ENCODE data around the gene SPTLC1. TPM values are rescaled to one million over a fixed set of nuclear protein-coding genes. Genes with fewer than 3 reads are reported as not detected.
"Not testable (repeated sequence)": the region's sequence is repeated elsewhere in the genome, so short reads cannot be mapped to it uniquely, and the experiment has no call there.

The SPTLC1 gene
- total RNA-seq, 1 donor from 2014 or later: 26.1 TPM

GRCh38 chr9:92043002-92043401 lies 72.2 kb downstream of the SPTLC1 start:
- intact Hi-C loops (cut with DNase I): no loop called here
- no peak for DNase-seq (ENCODE audit: low spot score)

DNA sequence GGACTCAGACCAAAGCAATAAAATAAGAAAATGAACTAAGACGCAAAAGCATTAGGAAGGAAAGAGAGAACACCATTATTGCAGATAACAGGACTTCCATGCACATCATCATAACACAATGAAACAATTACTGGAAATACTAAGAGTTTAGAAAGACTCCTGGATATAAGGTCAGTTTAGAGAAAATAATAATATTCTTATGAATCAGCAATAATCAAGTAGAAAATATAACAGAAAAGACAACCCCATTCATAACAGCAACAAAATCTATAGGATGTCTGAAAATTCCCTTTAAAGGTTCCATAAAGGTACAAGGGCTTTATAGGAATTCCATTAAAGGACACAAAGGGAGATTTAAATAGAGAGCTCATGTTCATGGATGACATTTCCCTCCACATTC lies 73.0 kb downstream of the SPTLC1 start:
- intact Hi-C loops (cut with DNase I): no loop called here
- DNase-seq (ENCODE audit: low spot score): no peak

DNA sequence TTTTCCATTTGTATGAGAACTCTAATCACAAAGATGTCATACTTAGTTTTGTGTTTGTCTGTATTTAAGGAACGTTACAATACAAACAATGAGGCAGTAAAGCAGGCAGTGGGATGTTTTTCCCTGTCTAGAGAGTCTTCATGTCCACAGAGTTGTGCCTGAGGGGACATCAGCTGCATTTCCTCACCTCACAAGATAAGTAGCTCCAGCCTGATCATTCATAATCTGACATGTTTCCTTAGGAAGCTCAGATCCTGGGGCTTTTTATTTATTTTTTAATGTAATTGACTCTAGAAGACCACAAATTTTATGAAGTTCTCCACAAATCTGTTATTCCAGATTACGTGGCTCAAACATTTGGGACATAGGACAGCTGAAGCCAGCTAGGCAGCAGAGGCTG lies 78.5 kb downstream of the SPTLC1 start:
- DNase-seq (ENCODE audit: low spot score): no peak
- intact Hi-C loops (cut with DNase I): no loop called here

DNA sequence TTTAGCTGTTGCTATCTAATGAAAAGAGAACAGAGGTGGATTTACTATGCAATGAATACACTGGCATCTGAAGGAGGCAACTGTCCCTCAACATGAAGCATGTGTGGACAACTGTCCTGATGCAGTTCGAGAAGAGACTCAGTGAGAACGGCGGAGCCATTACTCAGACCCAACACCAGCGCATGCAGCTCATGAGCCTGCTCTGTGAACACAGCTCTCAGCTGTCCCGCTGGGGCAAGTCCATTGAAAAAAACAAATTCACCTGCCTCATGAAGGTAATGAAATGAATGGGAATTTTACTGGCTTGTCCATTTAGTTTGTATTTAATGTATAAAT lies 78.8 kb downstream of the SPTLC1 start:
- DNase-seq (ENCODE audit: low spot score): no peak
- intact Hi-C loops (cut with DNase I): no loop called here

- DNase-seq (ENCODE audit: low spot score): no peak
- intact Hi-C loops (cut with DNase I): no loop called here
These were observed 79.4 kb downstream of the SPTLC1 start for GRCh38 chr9:92035687-92036410.

GRCh38 chr9:92035146-92035545 lies 80.1 kb downstream of the SPTLC1 start:
- intact Hi-C loops (cut with DNase I): no loop called here
- no peak for DNase-seq (ENCODE audit: low spot score)

- no peak for DNase-seq (ENCODE audit: low spot score)
- intact Hi-C loops (cut with DNase I): no loop called here
These were observed 81.2 kb downstream of the SPTLC1 start for GRCh38 chr9:92033991-92034390.

- intact Hi-C loops (cut with DNase I): no loop called here
- DNase-seq (ENCODE audit: low spot score): no peak
These were observed 81.9 kb downstream of the SPTLC1 start for GRCh38 chr9:92033307-92033706.

DNA sequence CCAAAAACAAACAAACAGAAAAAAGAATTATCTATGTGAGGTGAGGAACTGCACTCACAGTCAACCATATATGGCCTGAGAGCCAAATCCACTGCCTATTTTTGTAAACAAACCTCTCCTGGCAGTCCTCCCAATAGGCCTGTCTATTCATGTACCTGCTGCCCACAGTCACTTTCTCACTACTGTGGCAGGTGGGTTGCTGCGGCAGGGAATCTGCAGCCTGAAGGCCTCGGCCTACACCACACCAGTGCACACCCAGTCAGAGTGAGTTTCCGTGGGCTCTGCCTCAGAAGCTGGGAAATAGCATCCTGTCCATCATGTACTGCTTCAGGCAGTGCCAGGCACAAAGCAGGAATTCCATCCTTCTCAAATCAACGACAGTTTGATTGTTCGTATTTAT lies 82.3 kb downstream of the SPTLC1 start:
- intact Hi-C loops (cut with DNase I): no loop called here
- no peak for DNase-seq (ENCODE audit: low spot score)

DNA sequence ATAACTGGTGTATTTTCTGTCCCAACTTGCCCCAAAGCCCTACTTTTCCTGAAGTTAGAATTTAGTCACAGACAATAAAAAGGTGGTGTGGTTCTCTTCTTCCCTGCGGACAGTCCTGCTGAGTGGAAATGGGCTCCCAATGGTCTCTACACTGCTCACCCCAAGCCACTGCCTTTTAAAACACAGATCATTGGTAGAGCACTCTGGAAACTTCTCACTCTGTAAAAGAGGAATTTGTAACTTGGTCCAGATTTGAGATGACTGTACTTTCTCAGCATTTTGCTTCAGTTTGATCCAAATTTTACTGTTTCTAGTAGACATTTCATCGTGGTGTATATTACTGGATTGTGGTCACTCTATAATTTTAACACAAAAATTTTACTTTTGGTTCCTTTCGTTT lies 84.8 kb downstream of the SPTLC1 start:
- no peak for DNase-seq (ENCODE audit: low spot score)
- intact Hi-C loops (cut with DNase I): no loop called here

DNA sequence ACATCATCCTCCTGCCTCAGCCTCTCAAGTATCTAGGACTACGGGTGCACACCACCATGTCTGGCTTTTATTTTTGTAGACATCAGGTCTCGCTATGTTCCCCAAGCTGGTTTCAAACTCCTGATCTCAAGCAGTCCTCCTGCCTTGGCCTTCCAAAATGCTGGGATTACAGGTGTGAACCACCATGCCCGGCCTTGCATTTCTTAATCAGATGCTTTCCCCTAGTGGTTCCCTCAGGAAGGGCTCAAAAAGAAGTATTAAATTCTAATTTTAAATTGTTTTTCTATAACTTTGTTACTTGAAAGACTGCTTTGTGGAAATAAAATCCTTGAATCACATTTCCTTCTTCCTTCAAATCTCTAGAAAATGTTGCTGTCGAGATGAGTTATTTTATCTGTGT lies 85.7 kb downstream of the SPTLC1 start:
- DNase-seq (ENCODE audit: low spot score): no peak

GRCh38 chr9:92026206-92027002 lies 88.8 kb downstream of the SPTLC1 start:
- intact Hi-C loops (cut with DNase I): no loop called here
- DNase-seq (ENCODE audit: low spot score): no peak

More for the DNA sequence above, 85.7 kb downstream of the SPTLC1 start:
- intact Hi-C loops (cut with DNase I): no loop called here

GRCh38 chr9:92021785-92022541 lies 93.2 kb downstream of the SPTLC1 start:
- intact Hi-C loops (cut with DNase I); DNase-seq (ENCODE audit: low spot score): not testable (repeated sequence)

DNA sequence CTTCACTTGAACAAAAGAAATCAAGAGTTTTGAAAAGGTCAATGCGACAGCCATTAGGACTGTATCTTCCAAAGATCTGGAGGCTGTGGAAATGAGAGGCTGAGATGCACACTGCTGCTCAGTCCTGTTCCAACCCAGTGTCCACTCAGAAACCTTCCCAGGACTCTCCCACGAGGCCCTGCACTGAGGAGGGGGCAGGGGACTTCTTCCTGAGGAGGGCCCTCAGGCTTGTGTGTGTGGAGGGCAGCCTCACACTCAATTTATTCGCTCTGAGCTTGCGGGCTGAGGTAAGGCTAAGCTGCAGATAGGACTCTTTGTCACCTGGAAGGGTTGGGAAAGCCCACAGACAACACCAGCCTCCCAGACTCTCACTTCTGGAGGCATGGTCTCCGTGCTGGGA lies 95.6 kb downstream of the SPTLC1 start:
- intact Hi-C loops (cut with DNase I): no loop called here
- no peak for DNase-seq (ENCODE audit: low spot score)

DNA sequence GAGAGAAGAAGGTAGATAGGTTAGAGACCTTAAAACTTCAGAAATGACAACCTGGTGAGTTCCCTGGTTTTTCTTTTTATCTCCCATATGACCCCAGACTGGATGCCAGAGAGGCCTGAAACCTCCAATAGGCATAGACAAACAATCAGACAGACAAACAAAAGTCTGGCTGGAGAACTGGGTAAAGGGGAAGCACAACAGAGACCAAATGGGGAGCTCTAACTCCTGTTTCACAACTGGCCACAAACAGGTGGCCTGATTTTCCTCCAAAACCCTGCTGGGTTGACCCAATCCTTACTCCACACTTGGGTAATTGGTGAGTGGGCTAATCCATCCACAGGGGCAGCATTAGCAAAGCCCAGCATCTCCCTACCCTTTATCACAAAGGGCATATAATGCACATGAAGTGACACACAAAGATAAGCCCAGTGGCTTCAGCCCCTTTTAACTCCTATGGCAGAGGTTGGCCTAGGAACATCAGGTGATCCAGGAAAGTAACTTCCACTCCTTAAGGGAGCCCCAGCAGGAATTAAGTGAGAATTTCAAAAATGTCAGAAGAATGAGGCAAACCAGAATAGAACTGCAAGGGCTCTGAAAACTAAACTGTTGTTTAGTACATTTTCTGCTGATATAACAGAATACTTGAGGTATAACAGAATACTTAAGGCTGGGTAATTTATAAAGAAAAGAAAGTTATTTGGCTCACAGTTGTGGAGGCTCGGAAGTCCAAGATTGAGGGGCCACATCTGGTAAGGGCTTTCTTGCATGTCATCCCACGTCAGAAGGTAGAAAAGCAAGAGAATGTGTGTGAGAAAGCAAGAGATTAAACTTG lies 104.3 kb downstream of the SPTLC1 start:
- no peak for DNase-seq (ENCODE audit: low spot score)
- intact Hi-C loops (cut with DNase I): no loop called here

GRCh38 chr9:92010253-92010652 lies 105.0 kb downstream of the SPTLC1 start:
- DNase-seq (ENCODE audit: low spot score); intact Hi-C loops (cut with DNase I): not testable (repeated sequence)

GRCh38 chr9:92008041-92008440 lies 107.2 kb downstream of the SPTLC1 start:
- DNase-seq (ENCODE audit: low spot score): no peak
- intact Hi-C loops (cut with DNase I): no loop called here

GRCh38 chr9:92004045-92004392 lies 111.2 kb downstream of the SPTLC1 start:
- intact Hi-C loops (cut with DNase I): no loop called here
- no peak for DNase-seq (ENCODE audit: low spot score)

DNA sequence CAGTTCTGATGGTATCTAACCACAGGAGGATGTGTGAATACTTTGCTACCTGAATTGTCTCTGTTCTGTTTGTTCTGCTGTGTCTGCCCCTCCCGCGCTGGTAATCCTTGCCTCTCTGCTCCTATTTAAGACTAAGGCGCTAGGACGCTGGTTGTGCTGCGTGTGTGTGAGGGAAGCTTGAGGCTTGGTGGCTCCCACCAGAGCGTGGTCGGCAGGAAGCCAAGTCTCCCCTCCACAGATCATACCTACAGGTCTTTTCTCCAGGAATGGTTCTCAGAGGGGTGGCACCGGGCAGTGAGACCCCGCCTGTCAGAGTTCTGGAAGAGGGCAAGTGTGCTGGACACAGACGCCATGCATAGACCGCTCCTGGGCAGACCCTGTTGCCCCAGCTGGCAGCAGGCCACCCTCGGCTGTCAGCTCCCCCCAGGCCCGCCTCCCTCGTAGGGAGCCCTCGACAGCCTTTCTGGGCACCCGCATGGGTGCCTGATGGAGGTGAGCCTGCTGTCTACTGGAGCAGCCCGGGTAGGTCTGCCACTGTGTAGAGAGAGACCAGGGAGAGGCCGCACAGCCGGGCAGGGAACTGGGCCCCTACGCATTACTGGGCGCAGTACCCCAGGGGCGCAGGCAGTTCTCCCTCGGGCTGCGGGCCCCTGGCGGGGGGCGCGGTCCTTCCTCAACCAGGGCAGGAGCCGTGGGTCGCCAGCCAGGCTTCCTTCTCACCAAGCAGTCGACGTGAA lies 111.7 kb downstream of the SPTLC1 start:
- DNase-seq (ENCODE audit: low spot score): no peak
- intact Hi-C loops (cut with DNase I): no loop called here
